HepG2 (cell line): ENCODE data around the gene PCCB. TPM values are rescaled to one million over a fixed set of nuclear protein-coding genes. Genes with fewer than 3 reads are reported as not detected.
A peak's percentile ranks its signal among the peaks of the same experiment; 100 is the strongest.

ENCODE experiments used
- ATAC-seq: fragments of 200-7000 bp; cut with Tn5 transposase; 3 replicates; pipeline ENCODE4 v1.9.1; 2020; ENCODE audit warnings: mild to moderate bottlenecking, moderate library complexity
- BruUV-seq: library from RNA; stranded (reverse); fragments of 400-500 nt; replicated peaks from 2 replicates; lab custom pipeline; 2021; lab: Mats Ljungman, UMichigan
- CTCF ChIA-PET: fragments of 300-600 bp; formaldehyde crosslinking; extraction: SDS; loops from one replicate; lab custom pipeline; 2021; ENCODE audit warnings: low total read pairs, inconsistent platforms, low intra/inter-chr PET ratio; lab: Yijun Ruan, JAX
- POLR2A ChIA-PET: fragments of 350-600 bp; sonication (Branson Sonifier 250); formaldehyde crosslinking; loops from one replicate; lab custom pipeline; 2020; ENCODE audit warnings: antibody characterized with exemption, inconsistent platforms; lab: Yijun Ruan, JAX
- DNase-seq: peaks from one replicate; pipeline ENCODE4 v3.0.0-alpha.2; 2015; ENCODE audit warnings: low spot score
- FAIRE-seq: peaks from 3 replicates; lab custom pipeline; 2011; peaks lifted over from hg19 to GRCh38; lab: Jason Lieb, UNC
- H2AFZ ChIP-seq: one replicate; pipeline ENCODE4 v1.6.1; 2011; ENCODE audit warnings: low read length, inconsistent platforms
- H3K27ac ChIP-seq: fragments of 300-600 bp; 3 replicates; pipeline ENCODE4 v1.8.0; 2011; ENCODE audit warnings: mixed run types, mild to moderate bottlenecking, mixed read lengths, low read length, inconsistent platforms; ENCODE audit not compliant: insufficient read depth; ENCODE audit errors: extremely low read length
- H3K27me3 ChIP-seq, 2 experiments: fragments of 200-600 bp in 1 of 2; 2 replicates in 1 of 2; 3 replicates in 1 of 2; pipeline versions ENCODE4 v1.6.0 to v1.8.0; 2011; ENCODE audit warnings: low read length in 2 of 2, mild to moderate bottlenecking in 2 of 2, moderate library complexity in 2 of 2, inconsistent platforms in 1 of 2; ENCODE audit not compliant: insufficient read depth in 2 of 2, control insufficient read depth in 1 of 2
- H3K36me3 ChIP-seq, 2 experiments: fragments of 200-600 bp in 1 of 2; replicated peaks in 1 of 2; 2 replicates in 1 of 2; 3 replicates in 1 of 2; pipeline versions ENCODE4 v1.5.1 to v1.8.0; 2011; ENCODE audit warnings: low read length in 2 of 2, inconsistent platforms in 1 of 2; ENCODE audit not compliant: insufficient read depth in 2 of 2, control insufficient read depth in 1 of 2
- H3K4me1 ChIP-seq: 2 replicates; pipeline ENCODE4 v1.5.1; 2012; ENCODE audit warnings: low read length, inconsistent platforms; ENCODE audit not compliant: insufficient read depth
- H3K4me2 ChIP-seq: 2 replicates; pipeline ENCODE4 v1.6.0; 2011; ENCODE audit warnings: low read depth, low read length, inconsistent platforms
- H3K4me3 ChIP-seq, 3 experiments: fragments of 200-600 bp in 1 of 3; sonication (generic), shearing (Covaris generic) in 1 of 3; replicated peaks in 1 of 3; 2 replicates each; pipeline ENCODE4 v1.5.1; 2011 to 2016; ENCODE audit warnings: low read length in 3 of 3, inconsistent platforms in 2 of 3, low read depth in 2 of 3, mild to moderate bottlenecking in 2 of 3, control low read depth in 1 of 3, mixed read lengths in 1 of 3; ENCODE audit not compliant: insufficient read depth in 1 of 3
- H3K79me2 ChIP-seq: one replicate; pipeline ENCODE4 v1.6.1; 2011; ENCODE audit warnings: low read length, inconsistent platforms; ENCODE audit not compliant: insufficient read depth
- H3K9ac ChIP-seq: 2 replicates; pipeline ENCODE4 v1.6.0; 2011; ENCODE audit warnings: mild to moderate bottlenecking, low read depth, low read length, inconsistent platforms; ENCODE audit not compliant: insufficient read depth
- H3K9me3 ChIP-seq: 2 replicates; pipeline ENCODE4 v1.5.1; 2012; ENCODE audit warnings: mild to moderate bottlenecking, low read length
- H4K20me1 ChIP-seq: 2 replicates; pipeline ENCODE4 v1.6.0; 2011; ENCODE audit warnings: inconsistent platforms, mild to moderate bottlenecking, low read length, moderate library complexity; ENCODE audit not compliant: insufficient read depth
- ARNT2 ChIP-seq: sonication (generic); formaldehyde crosslinking; IDR thresholded peaks from 2 replicates; pipeline ENCODE4 v1.8.0; 2022; ENCODE audit warnings: mild to moderate bottlenecking, low read depth, missing genetic modification reagents, moderate library complexity
- BATF2 ChIP-seq: sonication (generic); formaldehyde crosslinking; IDR thresholded peaks from 2 replicates; pipeline ENCODE4 v1.8.0; 2022; ENCODE audit warnings: mild to moderate bottlenecking, missing genetic modification reagents, moderate library complexity
- KDM6A ChIP-seq: IDR thresholded peaks from 2 replicates; pipeline ENCODE4 v1.6.1; 2016; ENCODE audit warnings: low read depth
- STAG1 ChIP-seq: sonication (generic); formaldehyde crosslinking; IDR thresholded peaks from 2 replicates; pipeline ENCODE4 v1.4.0; 2020; ENCODE audit warnings: missing genetic modification reagents
- WGBS: methylation state at CpG from one replicate; pipeline ENCODE4 v1.1.6; 2017; ENCODE audit warnings: low lambda C conversion rate; 5-methylcytosine and 5-hydroxymethylcytosine counted together
- in situ Hi-C: cut with HindIII; loops from 2 replicates; pipeline ENCODE4 v1.10.0; 2017; ENCODE audit warnings: low pct_unique_long_range_greater_than_20kb; ENCODE audit not compliant: extremely low pct_ligation_motif_present
- intact Hi-C: fragments of 100-400 bp; cut with micrococcal nuclease; formaldehyde crosslinking; loops from one replicate; pipeline ENCODE4 v1.10.0; 2022; ENCODE audit not compliant: unreplicated experiment
- polyA plus RNA-seq, 8 experiments: library from polyadenylated mRNA; depleted of rRNA in 3 of 8; stranded (reverse) in 7 of 8; unstranded in 1 of 8; fragments of >200 nt; fragmentation: Illumina TruSeq in 4 of 8; extraction: Trizol in 4 of 8; gene quantifications; 2 replicates each; pipeline versions ENCODE4 v1.2.1 to v1.2.3, GENCODE V29; 2011 to 2016; ENCODE audit warnings: low read depth in 4 of 8, missing spikeins in 1 of 8, mixed read lengths in 1 of 8; ENCODE audit not compliant: insufficient read depth in 1 of 8
- total RNA-seq, 5 experiments: library from RNA; depleted of rRNA; stranded (reverse); fragments of >200 nt; fragmentation: Illumina TruSeq; extraction: Trizol; gene quantifications; 2 replicates each; pipeline ENCODE4 v1.2.3, GENCODE V29; 2016; ENCODE audit warnings: low read depth in 1 of 5
- TF ChIP-seq, protein P1 (sequence below): sonication (generic); formaldehyde crosslinking; IDR thresholded peaks from 2 replicates; pipeline ENCODE4 v1.5.0; 2020; ENCODE audit warnings: mild to moderate bottlenecking, missing genetic modification reagents, moderate library complexity

The PCCB gene
- total and polyA plus RNA-seq, 2 of the 13 experiments (the other 11 are each of a cell fraction or from before 2014, with no cell fraction given): 84.1 to 88.7 TPM

DNA sequence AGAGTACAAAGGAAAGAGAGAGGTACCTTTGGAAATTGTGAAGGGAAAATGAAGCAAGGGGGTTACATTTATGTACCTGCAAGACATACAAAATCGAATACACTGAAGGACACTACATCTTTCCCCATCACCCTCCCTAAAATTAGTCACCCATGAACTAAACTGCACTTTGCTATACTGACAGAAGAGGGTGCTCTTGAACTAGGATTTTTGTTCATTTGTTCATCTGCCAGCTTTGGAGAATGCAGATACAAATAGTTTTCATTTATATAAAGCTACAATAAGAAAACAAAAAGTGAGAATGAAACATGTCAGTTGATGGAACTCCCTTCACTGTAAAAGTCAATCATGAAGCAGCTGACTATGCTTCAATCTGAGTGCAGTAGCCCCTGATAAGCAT lies 55.7 kb downstream of the PCCB start:
- POLR2A ChIA-PET: no interaction called here
- CTCF ChIA-PET: no interaction called here

GRCh38 chr3:136311261-136311660 lies 61.1 kb downstream of the PCCB start:
- H3K4me3 ChIP-seq: no peak overlapping the region
- intact Hi-C loops (no loop called here), in situ Hi-C loops (no loop called here)
- H3K9me3 ChIP-seq: no peaks in the 10 kb centered on the region
- DNase-seq: no peak
- FAIRE-seq: no peak
- no peak for ATAC-seq
- no peaks in the 10 kb centered on the region for H3K4me1 ChIP-seq
- no peaks in the 10 kb centered on the region for H4K20me1 ChIP-seq
- no peak overlapping the region for H3K4me2 ChIP-seq
- H3K27me3 ChIP-seq: no peaks in the 10 kb centered on the region
- H3K36me3 ChIP-seq: no peaks in the 10 kb centered on the region; a peak in 1 of 5 replicates
- TF ChIP-seq ARNT2 (CRISPR knock-in tag) (no peak), KDM6A (CRISPR knock-in tag) (no peak)
- POLR2A ChIA-PET: no interaction called here
- no peak overlapping the region for H2AFZ ChIP-seq
- 100% methylated on average over 2 of the region's 2 CpGs for WGBS
- H3K79me2 ChIP-seq: no peaks in the 10 kb centered on the region
- BruUV-seq: no TSS peak
- H3K27ac ChIP-seq: no peak overlapping the region
- CTCF ChIA-PET: no interaction called here
- H3K9ac ChIP-seq: no peak overlapping the region

More for the DNA sequence above, 55.7 kb downstream of the PCCB start:
- ATAC-seq (no peak), FAIRE-seq (no peak), DNase-seq (no peak)
- no TSS peak for BruUV-seq
- Histone ChIP-seq H3K27ac (no peak overlapping the region), H3K4me1 (no peaks in the 10 kb centered on the region), H3K27me3 (no peaks in the 10 kb centered on the region), H2AFZ (no peak overlapping the region), H3K9me3 (no peaks in the 10 kb centered on the region), H3K36me3 (peaks cover 6 to 11% of the 10 kb centered on the region in 2 experiments; a peak in 4 of 5 replicates), H3K4me3 (no peak overlapping the region), H4K20me1 (no peaks in the 10 kb centered on the region), H3K79me2 (no peaks in the 10 kb centered on the region), H3K9ac (no peak overlapping the region), H3K4me2 (no peak overlapping the region)
- WGBS: 63% methylated on average over 1 of the region's 1 CpG
- intact Hi-C loops (no loop called here), in situ Hi-C loops (no loop called here)
- TF ChIP-seq STAG1 (CRISPR knock-in tag) (0 out of 2 replicates have a peak, but pooled peaks have one; percentile 8), BATF2 (CRISPR knock-in tag) (no peak)
- TF ChIP-seq, protein P1, sequence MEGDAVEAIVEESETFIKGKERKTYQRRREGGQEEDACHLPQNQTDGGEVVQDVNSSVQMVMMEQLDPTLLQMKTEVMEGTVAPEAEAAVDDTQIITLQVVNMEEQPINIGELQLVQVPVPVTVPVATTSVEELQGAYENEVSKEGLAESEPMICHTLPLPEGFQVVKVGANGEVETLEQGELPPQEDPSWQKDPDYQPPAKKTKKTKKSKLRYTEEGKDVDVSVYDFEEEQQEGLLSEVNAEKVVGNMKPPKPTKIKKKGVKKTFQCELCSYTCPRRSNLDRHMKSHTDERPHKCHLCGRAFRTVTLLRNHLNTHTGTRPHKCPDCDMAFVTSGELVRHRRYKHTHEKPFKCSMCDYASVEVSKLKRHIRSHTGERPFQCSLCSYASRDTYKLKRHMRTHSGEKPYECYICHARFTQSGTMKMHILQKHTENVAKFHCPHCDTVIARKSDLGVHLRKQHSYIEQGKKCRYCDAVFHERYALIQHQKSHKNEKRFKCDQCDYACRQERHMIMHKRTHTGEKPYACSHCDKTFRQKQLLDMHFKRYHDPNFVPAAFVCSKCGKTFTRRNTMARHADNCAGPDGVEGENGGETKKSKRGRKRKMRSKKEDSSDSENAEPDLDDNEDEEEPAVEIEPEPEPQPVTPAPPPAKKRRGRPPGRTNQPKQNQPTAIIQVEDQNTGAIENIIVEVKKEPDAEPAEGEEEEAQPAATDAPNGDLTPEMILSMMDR (CRISPR knock-in tag): peak; percentile 6; the same call in 1 of the 2 replicates
